GM18867 (cell line): Measurements from ENCODE around the gene RBM15B.

Experiments
- ATAC-seq: cut with Tn5 transposase; IDR thresholded peaks from one replicate; pipeline ENCODE4 v1.9.1; 2021; ENCODE audit warnings: mild to moderate bottlenecking, moderate library complexity; ENCODE audit not compliant: unreplicated experiment

Gene RBM15B

DNA sequence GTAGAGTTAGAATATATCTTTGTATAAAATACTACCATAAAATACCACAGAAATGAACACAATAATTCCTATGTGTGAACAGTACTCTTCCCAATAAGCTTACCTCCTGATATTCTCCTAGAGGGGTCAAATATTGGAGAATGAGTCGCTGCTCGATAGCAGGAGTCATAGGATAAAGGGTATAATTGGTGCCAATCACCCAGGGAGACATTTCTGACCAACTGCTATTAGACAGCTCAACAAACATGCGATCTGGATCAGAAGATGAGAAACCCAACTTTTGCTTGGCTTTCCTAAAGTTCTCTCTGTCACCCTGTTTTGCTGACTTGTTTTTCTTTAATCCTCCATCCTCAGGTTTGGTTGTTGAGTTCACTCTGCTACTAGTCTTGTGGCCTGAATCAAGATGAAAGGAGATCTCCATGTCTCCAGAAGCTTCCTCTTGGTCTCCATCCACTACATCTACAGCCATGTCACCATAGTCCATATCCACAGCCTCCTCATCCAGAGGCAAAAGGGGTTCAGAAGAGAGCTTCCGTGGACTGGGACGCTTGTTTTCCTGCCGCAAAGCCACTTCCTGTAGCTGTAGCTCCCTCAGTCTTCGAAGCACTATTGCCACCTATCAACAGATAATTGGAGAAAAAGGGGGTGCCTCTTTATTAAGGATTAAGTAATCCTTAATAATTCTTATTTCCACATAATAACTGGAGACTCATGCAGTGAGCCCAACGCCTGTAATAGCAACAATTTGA lies 50.4 kb downstream of the RBM15B start:
- ATAC-seq, result no peak

DNA sequence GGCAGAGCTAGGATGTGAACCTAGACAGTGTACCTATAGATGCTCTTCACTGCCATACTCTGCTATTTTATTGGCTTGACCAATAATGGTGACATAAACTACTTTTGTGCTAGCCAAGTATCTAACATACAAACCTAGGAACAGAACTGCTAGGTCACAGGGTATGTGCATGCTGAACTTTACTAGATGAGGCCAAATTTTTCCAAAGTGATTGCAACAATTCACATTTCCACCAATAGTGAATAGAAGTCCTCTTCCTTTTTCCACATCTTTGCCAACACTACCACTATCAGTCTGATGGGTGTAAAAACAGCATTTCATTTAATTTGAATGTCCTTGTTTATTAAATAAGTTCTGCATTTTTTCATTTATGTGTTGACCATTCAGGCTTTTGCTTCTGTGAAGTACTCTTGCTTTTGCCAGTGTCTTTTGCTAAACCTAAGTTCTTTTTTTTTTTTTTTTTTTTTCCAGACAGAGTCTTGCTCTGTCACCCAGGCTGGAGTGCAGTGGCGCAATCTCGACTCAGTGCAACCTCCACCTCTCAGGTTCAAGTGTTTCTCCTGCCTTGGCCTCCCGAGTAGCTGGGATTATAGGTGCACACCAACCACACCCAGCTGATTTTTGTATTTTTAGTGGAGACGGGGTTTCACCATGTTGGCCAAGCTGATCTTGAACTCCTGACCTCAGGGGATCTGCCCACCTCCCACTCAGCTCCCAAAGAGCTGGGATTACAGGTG lies 54.6 kb downstream of the RBM15B start:
- no peak for ATAC-seq
